Neural crest cell (in vitro differentiated cells): ENCODE measurements around the gene EXTL2. TPM values are rescaled to one million over a fixed set of nuclear protein-coding genes. Genes with fewer than 3 reads are reported as not detected.

ENCODE experiments used
- DNase-seq: peaks from one replicate; pipeline ENCODE4 v3.0.0; 2021; ENCODE audit warnings: low read depth, mixed read lengths, low spot score
- H3K27ac Mint-ChIP-seq: one replicate; pipeline ENCODE4 v1.8.0; 2021; ENCODE audit warnings: mild to moderate bottlenecking, mixed read lengths; ENCODE audit not compliant: unreplicated experiment
- H3K27me3 Mint-ChIP-seq: 2 replicates; pipeline ENCODE4 v1.8.0; 2021; ENCODE audit warnings: low read depth, mild to moderate bottlenecking, mixed read lengths
- H3K36me3 Mint-ChIP-seq: 2 replicates; pipeline ENCODE4 v1.8.0; 2021; ENCODE audit warnings: low read depth, mild to moderate bottlenecking, mixed read lengths
- H3K4me1 Mint-ChIP-seq: 2 replicates; pipeline ENCODE4 v1.8.0; 2021; ENCODE audit warnings: mixed read lengths
- H3K4me3 Mint-ChIP-seq: one replicate; pipeline ENCODE4 v1.8.0; 2021; ENCODE audit warnings: mild to moderate bottlenecking, mixed read lengths
- H3K9me3 Mint-ChIP-seq: 2 replicates; pipeline ENCODE4 v1.8.0; 2021; ENCODE audit warnings: mixed read lengths
- long read RNA-seq: library from polyadenylated mRNA; unstranded; transcript quantifications from one replicate; pipeline ENCODE4 v2.0.0, GENCODE V29; 2020
- total RNA-seq: library from RNA; stranded (reverse); gene quantifications from 2 replicates; pipeline ENCODE4 v1.2.1, GENCODE V29; 2021
- TF ChIP-seq, protein P1 (sequence below): fragments of 200-600 bp; sonication (generic); conservative IDR thresholded peaks from 2 replicates; pipeline ENCODE4 v1.5.0; 2021; ENCODE audit warnings: antibody characterized with exemption, mild to moderate bottlenecking

Gene EXTL2, protein sequence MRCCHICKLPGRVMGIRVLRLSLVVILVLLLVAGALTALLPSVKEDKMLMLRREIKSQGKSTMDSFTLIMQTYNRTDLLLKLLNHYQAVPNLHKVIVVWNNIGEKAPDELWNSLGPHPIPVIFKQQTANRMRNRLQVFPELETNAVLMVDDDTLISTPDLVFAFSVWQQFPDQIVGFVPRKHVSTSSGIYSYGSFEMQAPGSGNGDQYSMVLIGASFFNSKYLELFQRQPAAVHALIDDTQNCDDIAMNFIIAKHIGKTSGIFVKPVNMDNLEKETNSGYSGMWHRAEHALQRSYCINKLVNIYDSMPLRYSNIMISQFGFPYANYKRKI
- 49.0 and 52.3 TPM in 2 replicates for total RNA-seq
- long read RNA-seq, transcript EXTL2-202 (5 exons, 3,985 nt), result major isoform, 82 of 149 reads
- long read RNA-seq, transcript EXTL2-201 (5 exons, 2,835 nt), result minor isoform, 25 of 149 reads
- long read RNA-seq, partial matches to known transcripts, result 3 of 149 reads
- long read RNA-seq, other reads (novel, unspliced or antisense), result 36 of 149 reads

DNA sequence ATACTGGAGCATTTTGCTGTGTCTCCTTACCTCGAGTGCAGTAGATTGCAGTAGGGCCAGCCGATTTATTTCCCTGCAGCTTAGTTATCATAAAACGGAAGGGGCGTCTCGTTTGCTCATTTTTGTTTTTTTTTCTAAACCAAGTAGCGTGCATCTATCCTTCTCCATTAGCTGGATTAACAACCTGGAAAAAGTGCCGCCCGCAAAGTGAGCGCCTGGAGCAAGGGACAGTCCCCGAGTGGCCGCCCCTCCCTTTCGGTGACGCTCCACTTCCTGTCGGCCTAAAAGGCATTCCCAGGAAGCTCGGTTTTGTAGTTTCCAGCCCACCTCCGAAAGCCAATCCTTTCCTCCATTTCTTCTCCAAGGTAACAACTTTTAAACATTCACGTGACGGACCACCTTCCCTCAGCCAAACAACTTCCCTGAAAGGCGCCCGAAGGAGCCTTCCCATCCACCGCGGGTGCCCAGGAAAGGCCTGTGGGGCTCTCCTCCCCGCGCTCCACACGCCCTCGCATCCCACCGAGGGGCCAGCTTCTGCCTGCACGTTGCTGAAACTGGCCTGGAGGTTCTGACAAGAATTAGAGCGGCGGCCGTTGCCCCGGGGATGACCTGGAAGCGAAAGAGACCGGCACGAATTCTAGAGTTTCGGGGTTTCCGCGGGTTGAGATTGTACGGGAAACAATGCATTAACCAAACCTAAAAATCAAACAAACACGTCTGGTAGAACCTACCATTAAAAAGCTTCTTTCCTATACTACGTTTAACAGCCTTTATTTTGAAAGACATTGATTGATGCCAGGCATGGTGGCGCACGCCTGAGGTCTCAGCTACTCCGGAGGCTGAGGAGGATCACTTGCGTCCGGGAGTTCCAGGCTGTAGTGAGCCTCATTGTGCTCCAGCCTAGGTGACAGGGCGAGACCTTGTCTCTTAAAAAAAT lies at the start of gene EXTL2:
EXTL2 (minus strand) TSS at position 240 of the 937 bp plus-strand sequence. CDS start 6,085 bp downstream, outside the sequence.
- H3K36me3 Mint-ChIP-seq, result peaks cover 36% of the 10 kb centered on the region
- peak within 1 kb of the TSS; percentile 92 for H3K27ac Mint-ChIP-seq
- no peaks in the 10 kb centered on the region for H3K27me3 Mint-ChIP-seq
- peaks cover 44% of the 10 kb centered on the region for H3K4me1 Mint-ChIP-seq
- peak within 1 kb of the TSS; percentile 100 for H3K4me3 Mint-ChIP-seq
- TF ChIP-seq, protein P1, sequence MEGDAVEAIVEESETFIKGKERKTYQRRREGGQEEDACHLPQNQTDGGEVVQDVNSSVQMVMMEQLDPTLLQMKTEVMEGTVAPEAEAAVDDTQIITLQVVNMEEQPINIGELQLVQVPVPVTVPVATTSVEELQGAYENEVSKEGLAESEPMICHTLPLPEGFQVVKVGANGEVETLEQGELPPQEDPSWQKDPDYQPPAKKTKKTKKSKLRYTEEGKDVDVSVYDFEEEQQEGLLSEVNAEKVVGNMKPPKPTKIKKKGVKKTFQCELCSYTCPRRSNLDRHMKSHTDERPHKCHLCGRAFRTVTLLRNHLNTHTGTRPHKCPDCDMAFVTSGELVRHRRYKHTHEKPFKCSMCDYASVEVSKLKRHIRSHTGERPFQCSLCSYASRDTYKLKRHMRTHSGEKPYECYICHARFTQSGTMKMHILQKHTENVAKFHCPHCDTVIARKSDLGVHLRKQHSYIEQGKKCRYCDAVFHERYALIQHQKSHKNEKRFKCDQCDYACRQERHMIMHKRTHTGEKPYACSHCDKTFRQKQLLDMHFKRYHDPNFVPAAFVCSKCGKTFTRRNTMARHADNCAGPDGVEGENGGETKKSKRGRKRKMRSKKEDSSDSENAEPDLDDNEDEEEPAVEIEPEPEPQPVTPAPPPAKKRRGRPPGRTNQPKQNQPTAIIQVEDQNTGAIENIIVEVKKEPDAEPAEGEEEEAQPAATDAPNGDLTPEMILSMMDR, result no peak
- H3K9me3 Mint-ChIP-seq, result peaks cover 15% of the 10 kb centered on the region
- peak; percentile 62 for DNase-seq

DNA sequence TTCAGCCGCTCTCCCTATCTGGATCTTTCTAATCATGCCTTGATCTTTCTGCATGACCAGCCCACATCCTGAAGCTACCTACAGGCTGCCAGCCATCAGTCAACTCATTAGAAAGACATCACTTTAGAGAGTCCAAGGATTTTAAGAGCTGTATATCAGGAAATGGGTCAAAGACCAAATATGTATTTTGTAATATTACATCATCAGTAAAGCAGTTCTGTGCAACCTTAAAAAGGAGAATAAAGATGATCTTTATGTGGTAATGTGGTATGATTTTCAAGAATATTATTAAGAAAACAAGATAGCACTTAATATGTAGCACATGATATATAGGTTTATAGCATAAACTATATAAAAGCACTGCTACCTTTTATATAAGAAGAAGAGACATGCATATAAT lies 48.9 kb upstream of the EXTL2 start:
- no peaks in the 10 kb centered on the region for H3K27me3 Mint-ChIP-seq

DNA sequence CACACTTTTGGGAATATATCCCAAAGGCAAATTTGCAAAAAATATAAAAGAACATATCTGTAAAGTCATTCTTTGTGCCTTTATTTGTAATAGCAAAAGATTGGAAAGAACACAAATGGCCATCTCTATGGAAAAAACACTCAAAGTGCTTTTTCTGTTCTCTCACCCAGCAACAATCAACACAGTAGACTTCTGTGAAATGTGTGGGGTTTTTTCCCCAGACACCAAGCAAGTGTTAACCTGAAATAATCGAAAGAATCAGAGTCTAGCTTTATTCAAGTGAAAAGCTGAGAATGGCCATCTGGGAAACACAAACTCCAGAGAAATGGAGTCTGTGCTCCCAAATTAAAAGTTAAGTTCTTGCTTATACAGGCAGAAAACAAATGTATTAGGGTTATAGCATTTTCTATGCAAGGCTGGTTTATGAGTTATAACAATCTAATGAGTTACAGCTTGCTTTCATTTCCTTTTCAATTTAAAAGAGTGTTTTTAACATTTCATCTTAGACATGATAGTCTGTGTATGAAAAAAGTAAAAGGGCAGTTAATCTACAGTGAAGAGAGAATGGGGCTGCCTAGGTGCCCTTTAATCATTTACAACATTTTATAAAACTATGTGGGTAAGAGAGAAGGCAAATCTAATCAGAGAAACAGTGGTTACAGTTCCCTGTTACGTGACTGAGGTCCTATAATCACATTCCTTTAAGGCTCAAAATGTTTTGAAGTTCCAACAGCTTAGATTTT lies 47.8 kb upstream of the EXTL2 start:
- Mint-ChIP-seq H3K27me3 (no peaks in the 10 kb centered on the region), H3K4me3 (no peak overlapping the region), H3K27ac (no peak overlapping the region), H3K4me1 (no peaks in the 10 kb centered on the region), H3K9me3 (no peaks in the 10 kb centered on the region), H3K36me3 (peaks cover 61% of the 10 kb centered on the region)
- no peak for DNase-seq
- TF ChIP-seq, protein P1, result no peak

More for the DNA sequence above, 48.9 kb upstream of the EXTL2 start:
- Mint-ChIP-seq H3K4me3 (no peak overlapping the region), H3K4me1 (no peaks in the 10 kb centered on the region), H3K27ac (no peak overlapping the region), H3K9me3 (peaks cover 6% of the 10 kb centered on the region), H3K36me3 (peaks cover 60% of the 10 kb centered on the region)
- TF ChIP-seq, protein P1, result no peak
- no peak for DNase-seq

DNA sequence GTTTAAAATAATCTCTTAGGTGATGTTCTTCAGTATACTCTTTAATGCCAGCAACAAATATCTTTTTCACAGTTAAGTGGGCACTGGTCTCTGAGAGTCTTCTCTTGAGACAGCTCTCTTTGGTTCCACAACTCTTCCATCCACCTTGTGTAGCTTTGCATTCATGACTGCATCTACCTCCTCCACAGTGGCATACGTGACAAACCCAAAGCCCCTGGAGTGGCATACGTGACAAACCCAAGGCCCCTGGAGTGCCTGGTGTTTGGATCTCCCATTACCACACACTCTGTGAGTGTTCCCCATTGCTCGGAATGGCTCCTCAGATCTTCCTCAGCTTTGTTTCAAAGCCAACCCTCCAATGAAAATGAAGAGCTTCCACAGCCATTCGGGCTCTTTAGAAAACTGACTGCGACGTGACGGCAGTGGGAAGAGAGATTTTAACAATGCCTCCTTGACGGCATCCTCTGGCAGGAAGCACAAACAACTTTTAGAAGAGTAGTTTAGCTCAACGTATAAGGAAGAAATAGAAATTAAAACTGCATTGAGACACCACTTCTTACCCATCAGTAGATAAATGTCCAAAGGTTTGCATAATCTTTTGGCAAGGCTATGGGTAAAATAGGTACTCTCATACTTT lies 47.1 kb upstream of the EXTL2 start:
- H3K27me3 Mint-ChIP-seq, result no peaks in the 10 kb centered on the region
- TF ChIP-seq, protein P1, result no peak
- H3K4me3 Mint-ChIP-seq, result no peak overlapping the region
- no peaks in the 10 kb centered on the region for H3K4me1 Mint-ChIP-seq
- peaks cover 56% of the 10 kb centered on the region for H3K36me3 Mint-ChIP-seq
- DNase-seq, result no peak
- no peaks in the 10 kb centered on the region for H3K9me3 Mint-ChIP-seq
- no peak overlapping the region for H3K27ac Mint-ChIP-seq
